Stimulated activated CD4-positive, alpha-beta T cell treated with anti-CD3 and anti-CD28 coated beads, Interleukin-15, amount 100 ng/mL, for 48 hours (primary cell): Measurements from ENCODE around the gene UBQLN1.
"Not testable (repeated sequence)": the region's sequence is repeated elsewhere in the genome, so short reads cannot be mapped to it uniquely, and the experiment has no call there.

Experiments used
- DNase-seq, 2 donors: peaks; one replicate each; pipeline ENCODE4 v3.0.0-alpha.2; 2020; ENCODE audit warnings: low read depth in 2 of 2

UBQLN1 gene

DNA sequence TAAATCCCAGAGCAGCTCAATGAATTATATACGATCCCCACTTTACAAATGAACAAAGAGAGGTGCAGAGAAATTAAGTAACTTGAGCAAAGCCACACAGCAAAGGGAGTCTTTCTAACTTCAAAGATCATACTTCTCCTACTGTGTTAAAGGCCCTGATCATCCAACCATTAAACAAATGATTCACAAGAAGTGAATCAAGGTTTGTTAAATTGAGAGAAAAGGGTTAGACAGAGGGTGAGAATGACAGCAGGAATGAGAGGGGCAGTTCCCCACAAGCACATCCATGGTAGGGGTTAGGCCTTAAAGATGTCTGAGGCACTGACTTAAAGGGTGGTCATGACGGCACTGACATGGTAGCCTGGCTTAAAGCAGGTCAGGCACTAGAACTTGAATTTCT, 74.1 kb downstream of the UBQLN1 start:
- no peak for DNase-seq

DNA sequence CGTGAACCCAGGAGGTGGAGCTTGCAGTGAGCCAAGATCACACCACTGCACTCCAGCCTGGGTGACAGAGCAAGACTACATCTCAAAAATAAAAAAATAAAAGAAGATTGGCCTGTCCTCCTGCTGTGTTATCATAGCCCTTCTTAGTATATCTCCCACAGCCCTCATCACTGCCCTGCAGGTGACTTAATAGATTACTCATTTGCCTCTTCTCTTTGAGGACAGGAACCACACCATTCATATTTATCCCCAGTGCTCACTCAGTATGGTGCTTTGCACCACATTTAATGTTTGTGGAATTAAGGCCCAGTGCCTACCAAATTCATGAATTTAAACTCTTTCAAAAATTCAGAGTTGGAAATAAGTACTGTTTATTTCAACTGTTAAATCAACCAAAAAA, 74.5 kb downstream of the UBQLN1 start:
- DNase-seq: no peak

DNA sequence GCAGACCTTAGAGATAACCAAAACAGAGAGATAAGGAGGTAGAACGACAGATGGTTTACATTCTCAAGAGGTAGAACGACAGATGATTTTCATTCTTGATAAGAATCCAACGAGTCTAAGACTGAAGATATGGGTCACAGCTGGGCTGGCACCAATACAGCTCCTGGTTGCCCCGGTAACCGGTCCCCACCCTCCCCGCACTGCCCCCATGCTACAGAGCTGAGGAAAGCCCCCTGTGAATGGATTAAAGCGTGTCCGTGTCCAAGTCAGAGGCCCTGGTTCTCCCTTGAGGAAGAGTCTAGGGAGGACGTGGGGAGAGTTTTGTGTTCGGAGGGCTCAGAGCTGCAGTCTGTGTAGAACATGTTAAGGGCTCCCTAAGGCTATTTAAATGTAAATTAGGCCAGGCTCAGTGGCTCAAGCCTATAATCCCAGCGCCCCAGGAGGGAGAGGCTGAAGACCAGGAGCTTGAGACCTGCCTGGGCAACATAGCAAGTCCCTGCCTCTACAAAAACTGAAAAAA, 76.8 kb downstream of the UBQLN1 start:
- no peak for DNase-seq

DNA sequence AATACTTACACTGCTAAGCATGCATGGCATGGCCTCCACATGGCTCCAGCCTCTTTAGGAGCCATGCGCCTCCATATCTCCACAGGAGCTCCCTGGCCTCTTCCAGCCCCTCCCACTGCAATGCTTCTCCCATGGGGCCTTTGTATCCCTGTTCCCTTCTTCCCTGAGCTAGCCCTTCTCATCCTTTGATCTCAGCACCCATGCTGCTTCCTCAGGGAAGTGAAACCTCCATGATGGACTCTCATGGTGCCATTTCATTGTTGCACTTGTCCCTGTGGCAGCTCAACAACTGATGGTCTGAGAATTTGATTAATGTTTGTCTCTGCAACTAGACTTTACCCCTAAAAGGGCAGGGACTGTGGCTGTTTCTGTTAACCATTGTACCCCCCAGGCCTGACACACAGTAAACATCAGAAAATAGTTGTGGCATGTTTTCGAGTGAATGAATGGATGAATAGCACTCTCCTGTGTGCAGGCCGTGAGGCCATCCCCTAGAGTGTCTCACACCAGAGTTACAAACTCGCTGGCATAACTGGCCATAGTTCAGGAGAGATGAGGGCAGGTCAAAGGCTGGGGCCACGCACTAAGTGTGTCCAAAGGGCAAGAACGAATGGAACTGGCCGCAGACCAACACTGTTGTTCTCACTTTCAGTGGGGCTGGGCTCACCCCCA, 78.2 kb downstream of the UBQLN1 start:
- no peak for DNase-seq

DNA sequence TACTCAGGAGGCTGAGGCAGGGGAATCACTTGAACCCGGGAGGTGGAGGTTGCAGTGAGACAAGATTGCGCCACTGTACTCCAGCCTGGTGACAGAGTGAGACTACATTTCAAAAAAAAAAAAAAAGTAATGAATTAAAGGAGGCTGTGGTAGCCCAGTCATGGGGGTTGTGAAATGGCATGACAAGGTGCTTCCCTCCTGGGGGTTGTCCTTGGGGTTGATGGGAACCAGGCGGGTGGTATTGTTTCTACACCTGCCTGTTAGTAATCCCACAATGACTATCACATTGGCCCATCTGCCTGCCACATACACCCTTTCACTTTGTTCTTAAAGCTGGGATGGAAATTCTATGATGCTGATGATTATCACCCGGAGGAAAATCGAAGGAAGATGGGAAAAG, 79.2 kb downstream of the UBQLN1 start:
- DNase-seq: no peak

DNA sequence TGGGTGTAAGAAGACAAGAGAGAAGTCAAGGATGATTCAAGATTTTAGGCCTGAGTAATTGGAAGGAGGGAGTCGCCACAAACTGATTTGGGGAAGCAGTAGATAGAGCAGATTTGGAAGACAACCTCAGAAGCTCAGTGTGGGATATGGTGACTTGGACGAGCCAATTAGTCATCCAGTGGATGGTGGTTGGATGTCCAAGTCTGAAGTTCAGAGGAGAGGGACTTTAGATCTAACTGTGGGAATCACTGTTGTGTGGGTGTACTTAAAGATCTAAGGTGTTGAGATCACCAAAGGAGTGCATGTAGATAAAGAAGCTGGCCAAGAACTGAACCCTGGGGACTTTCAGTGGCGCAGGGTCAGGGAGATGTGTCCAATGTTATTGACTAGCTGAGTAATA, 82.6 kb downstream of the UBQLN1 start:
- no peak for DNase-seq

DNA sequence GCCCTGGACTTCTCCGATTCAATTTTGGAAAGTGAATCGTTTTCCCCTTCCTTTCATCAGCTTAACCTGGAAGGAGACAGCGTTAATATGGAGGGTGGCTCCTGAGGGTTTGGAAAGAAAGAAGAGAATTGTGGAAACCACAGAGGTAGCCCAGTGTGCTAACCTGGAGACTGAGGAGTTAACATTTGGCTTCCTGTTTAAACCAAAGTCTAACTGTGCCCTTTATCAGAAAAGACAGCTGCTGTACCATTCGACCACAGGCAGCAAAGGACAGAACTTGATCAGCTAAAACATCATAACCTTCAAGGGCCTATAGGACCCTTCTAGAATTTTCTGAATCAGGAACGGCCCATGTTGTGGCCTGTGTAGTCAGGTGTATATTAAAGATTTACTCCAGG, 84.1 kb downstream of the UBQLN1 start:
- no peak for DNase-seq

DNA sequence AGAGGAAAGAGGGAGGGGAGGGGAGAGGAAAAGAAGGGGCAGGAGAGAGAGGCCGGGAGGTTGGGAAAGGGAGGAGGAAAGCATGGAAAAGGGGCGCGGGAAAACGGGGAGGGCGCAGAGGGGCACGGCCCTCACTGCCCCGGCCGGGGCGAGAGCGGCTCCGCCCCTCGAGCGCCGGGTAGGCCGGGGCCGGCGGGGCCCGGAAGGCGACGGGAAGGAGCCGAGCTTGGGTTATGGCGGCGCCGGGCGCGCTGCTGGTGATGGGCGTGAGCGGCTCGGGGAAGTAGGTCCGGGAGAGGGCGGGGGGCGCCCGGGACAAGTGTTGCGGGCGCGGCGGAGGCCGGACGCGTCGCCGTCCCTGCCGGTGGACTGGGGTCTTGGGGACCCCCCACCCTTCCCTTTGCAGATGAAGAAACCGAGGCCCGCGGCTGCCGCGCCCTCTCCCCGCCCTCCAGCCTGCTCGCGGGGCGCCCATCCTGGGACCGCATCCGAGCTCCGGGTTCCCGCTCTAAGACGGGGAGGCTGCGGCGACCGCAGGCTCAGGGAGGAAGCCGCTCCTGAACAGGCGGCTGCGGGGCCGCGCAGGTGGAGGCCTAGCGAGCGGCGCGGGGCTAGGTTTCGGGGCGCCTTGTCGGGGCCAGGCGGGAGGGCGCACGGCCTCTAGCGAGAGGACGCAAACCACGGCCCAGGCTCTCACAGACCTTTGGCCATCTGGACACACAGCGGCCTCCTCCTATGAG, 84.6 kb downstream of the UBQLN1 start, which contains the start of gene IDNK:
Gene IDNK (plus strand): TSS at position 205 of the 740 bp plus-strand sequence. CDS start 29 bp downstream, at position 234.
- peak in 1 of 2 donors; percentile 23 for DNase-seq

DNA sequence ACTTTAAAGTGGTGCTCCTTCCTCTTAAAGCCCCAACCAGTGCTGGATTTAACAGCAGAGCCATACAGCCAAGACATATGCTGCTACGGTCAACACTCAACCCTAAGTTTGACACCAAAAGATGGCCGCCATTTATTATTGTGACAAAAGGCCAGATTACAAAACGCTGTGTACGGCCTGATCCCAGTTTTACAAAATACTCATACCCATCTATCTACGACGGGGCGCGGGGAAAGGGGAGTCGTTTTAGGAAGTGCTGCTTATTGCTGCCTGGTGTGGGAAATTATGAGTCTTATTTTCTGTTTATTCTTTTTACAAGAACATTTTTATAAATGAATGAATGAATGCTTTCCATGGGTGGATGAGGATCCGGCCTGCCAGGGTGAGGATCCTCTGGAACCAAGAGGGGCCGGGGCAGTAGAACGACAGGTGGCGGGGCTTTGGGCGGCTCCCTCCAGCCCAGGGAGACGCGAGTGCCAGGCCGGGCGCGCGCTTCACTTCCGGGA, 85.3 kb downstream of the UBQLN1 start:
- peak; percentile 29 to 49 for DNase-seq

DNA sequence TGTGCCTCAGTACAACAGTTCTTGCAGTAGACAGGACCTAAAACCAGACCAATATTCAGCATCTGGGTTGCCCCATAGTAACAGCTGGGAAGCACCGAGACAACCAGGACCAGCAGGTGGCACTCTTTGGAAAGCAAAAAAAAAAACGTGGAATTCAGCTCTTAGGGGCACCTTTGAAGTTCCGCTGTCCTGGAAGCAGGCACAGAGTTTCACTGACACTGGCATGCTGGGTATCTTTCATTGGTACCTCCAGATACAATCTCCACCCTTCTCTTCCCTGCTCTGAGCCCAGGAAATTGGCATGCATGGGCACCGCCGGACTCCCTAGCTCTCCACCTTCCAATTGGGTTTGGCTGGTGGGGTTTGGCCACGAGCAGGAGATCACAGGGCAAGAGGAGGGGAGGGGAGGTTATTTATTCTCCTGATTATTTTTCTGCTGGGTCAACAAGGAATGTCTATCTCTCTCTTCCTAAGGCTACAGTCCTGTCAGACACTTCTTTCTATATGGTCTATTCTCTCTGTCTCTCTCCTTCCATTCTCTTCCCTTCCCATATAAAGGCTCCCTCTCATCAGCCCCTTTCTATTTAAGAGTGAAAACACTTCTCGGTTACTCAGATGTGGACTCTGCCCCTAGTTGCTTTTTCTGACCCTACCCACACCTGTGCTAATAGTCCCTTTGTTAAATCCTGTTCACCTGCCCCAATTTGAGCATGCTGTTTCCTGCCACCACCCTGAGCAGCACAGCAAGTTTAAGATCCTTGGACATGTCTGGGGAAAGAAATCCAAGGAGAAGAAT, 86.7 kb downstream of the UBQLN1 start:
- DNase-seq: no peak

DNA sequence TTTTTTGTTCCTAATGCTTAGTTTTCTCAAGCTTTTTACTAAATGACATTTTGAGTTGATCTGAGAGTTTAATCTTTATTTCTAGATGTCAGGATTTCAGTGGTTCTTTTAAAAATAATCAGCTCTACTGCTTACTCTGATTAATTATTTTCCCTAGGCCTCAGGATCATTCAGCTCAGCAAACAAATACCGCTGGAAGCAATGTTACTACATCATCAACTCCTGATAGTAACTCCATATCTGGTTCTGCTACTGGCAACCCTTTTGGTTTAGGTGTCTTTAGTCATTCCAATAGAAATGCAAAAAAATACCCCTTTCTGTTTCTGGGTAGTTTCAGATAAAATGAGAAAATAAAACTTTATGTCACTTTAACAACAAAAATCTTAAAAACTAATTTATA, 90.5 kb downstream of the UBQLN1 start:
- DNase-seq: no peak

DNA sequence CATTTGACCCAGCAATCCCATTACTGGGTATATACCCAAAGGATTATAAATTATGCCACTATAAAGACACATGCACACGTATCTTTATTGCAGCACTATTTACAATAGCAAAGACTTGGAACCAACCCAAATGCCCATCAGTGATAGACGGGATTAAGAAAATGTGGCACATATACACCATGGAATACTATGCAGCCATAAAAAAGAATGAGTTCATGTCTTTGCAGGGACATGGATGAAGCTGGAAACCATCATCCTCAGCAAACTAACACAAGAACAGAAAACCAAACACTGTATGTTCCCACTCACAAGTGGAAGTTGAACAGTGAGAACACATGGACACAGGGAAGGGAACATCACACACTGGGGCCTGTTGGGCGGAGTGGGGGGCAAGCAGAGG, 94.5 kb downstream of the UBQLN1 start:
- DNase-seq: not testable (repeated sequence)
